ENCODE measurements around the gene CNNM1.

Gene CNNM1

GRCh38 chr10:99374972-99375371 is 45.8 kb downstream of the CNNM1 start:
- DNase-seq, result no peak

GRCh38 chr10:99375426-99375825 is 46.3 kb downstream of the CNNM1 start:
- DNase-seq, result no peak

GRCh38 chr10:99382176-99382575 is 53.0 kb downstream of the CNNM1 start:
- no peak for DNase-seq

- no peak for DNase-seq
Measured at GRCh38 chr10:99387071-99387470, 57.9 kb downstream of the CNNM1 start.

- no peak for DNase-seq
Measured at GRCh38 chr10:99387541-99387940, 58.4 kb downstream of the CNNM1 start.

- DNase-seq, result no peak
Measured at GRCh38 chr10:99389729-99390480, 60.7 kb downstream of the CNNM1 start.

GRCh38 chr10:99391346-99391745 is 62.2 kb downstream of the CNNM1 start:
- DNase-seq, result no peak

- no peak for DNase-seq
Measured at GRCh38 chr10:99393036-99393435, 63.9 kb downstream of the CNNM1 start.

GRCh38 chr10:99393683-99394082 is 64.5 kb downstream of the CNNM1 start:
- DNase-seq, result no peak

GRCh38 chr10:99394256-99394655 is 65.1 kb downstream of the CNNM1 start:
- DNase-seq, result no peak

- DNase-seq, result no peak
Measured at GRCh38 chr10:99394761-99395386, 65.7 kb downstream of the CNNM1 start.

GRCh38 chr10:99395750-99396445 is 66.7 kb downstream of the CNNM1 start:
- DNase-seq, result no peak

- DNase-seq, result no peak
Measured at GRCh38 chr10:99396471-99396870, 67.3 kb downstream of the CNNM1 start.

- no peak for DNase-seq
Measured at GRCh38 chr10:99399664-99400063, 70.5 kb downstream of the CNNM1 start.

GRCh38 chr10:99403674-99404073 is 74.5 kb downstream of the CNNM1 start:
- no peak for DNase-seq

GRCh38 chr10:99406149-99406548 is 77.0 kb downstream of the CNNM1 start:
- DNase-seq, result no peak

- DNase-seq, result no peak
Measured at GRCh38 chr10:99410146-99410545, 81.0 kb downstream of the CNNM1 start.

- DNase-seq, result no peak
Measured at GRCh38 chr10:99410876-99411275, 81.7 kb downstream of the CNNM1 start.

GRCh38 chr10:99411546-99411945 is 82.4 kb downstream of the CNNM1 start:
- DNase-seq, result no peak

- DNase-seq, result no peak
Measured at GRCh38 chr10:99412099-99412498, 82.9 kb downstream of the CNNM1 start.

- DNase-seq, result no peak
Measured at GRCh38 chr10:99418910-99419624, 89.9 kb downstream of the CNNM1 start.

GRCh38 chr10:99419688-99420087 is 90.5 kb downstream of the CNNM1 start:
- no peak for DNase-seq

GRCh38 chr10:99421233-99421739 is 92.1 kb downstream of the CNNM1 start:
- no peak for DNase-seq

Data from activated gamma-delta T cell (primary cell).